ENCODE data around the gene BLMH. TPM values are rescaled to one million over a fixed set of nuclear protein-coding genes. Genes with fewer than 3 reads are reported as not detected.

BLMH gene
- total RNA-seq, 4 donors from 2014 or later, result 140 to 188 (median 176) TPM

DNA sequence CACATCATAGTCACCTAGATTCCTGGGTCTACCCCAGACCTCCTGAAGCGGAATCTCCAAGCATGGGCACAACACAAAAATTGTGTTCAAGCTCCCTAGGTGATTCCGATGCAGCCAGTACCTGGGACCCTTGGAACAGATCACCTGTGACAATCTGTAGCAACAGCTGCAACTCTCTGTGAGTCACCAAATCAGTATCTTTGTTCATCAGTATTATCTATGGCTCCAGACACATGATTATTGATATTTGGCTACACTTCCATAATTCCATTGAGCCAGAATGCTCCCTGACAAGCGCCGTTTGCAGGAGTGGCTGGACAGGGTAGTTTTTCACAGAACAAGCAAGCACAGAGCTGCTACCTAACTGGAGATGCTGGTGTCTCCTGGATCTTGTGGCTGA lies 72.4 kb downstream of the BLMH start:
- TF ChIP-seq POLR2A (IDR thresholded peaks at IDR 0.05) (no peak), POLR2AphosphoS5 (IDR thresholded peaks at IDR 0.05) (no peak), EP300 (IDR thresholded peaks at IDR 0.05) (no peak), CTCF (IDR thresholded peaks at IDR 0.05) (no peak)
- Histone ChIP-seq H3K27me3 (no peaks in the 10 kb centered on the region), H3K36me3 (no peaks in the 10 kb centered on the region), H3K27ac (no peak overlapping the region), H3K9me3 (no peaks in the 10 kb centered on the region), H3K4me3 (no peak overlapping the region), H3K4me1 (no peaks in the 10 kb centered on the region)
- 61% methylated on average over 2 of the region's 4 CpGs for WGBS
- DNase-seq (ENCODE audit: low spot score in 2 of 2), result no peak

- no peaks in the 10 kb centered on the region for H3K27me3 ChIP-seq
- 80% methylated on average over 8 of the region's 9 CpGs for WGBS
- no peaks in the 10 kb centered on the region for H3K9me3 ChIP-seq
- H3K27ac ChIP-seq, result no peak overlapping the region
- DNase-seq (ENCODE audit: low spot score in 2 of 2), result peak in 1 of 2 donors; percentile 4
- H3K4me3 ChIP-seq, result no peak overlapping the region
- H3K36me3 ChIP-seq, result no peaks in the 10 kb centered on the region
- TF ChIP-seq EP300 (IDR thresholded peaks at IDR 0.05) (no peak), POLR2AphosphoS5 (IDR thresholded peaks at IDR 0.05) (no peak), CTCF (IDR thresholded peaks at IDR 0.05) (no peak), POLR2A (IDR thresholded peaks at IDR 0.05) (no peak)
- no peaks in the 10 kb centered on the region for H3K4me1 ChIP-seq
Measured at GRCh38 chr17:30218799-30219198, 72.9 kb downstream of the BLMH start.

DNA sequence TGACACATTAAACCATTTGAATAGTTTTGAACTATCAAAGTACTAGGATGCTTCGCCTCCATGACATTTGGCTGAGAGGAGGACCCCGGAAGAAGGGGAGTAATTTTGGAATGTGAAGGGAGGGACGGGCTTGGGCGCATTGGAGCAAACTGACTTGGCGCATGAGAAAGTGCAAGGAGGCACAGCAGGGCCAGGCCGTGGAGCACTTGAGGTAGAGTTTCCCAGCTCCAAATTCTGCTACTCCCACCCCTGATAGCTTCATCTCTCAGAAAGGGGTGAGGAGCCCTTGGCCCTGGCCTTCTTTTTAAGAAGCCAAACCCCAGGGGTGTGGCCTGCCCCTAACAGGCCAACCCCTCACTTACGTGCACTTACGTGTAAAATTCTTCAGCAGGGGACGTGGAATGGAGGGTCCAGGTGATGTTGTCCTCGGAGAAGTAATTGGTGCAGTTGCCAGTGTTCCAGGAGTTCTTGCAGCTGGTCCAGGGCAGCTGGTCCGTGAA lies 73.9 kb downstream of the BLMH start:
- WGBS, result 97% methylated on average over 11 of the region's 11 CpGs
- H3K27me3 ChIP-seq, result no peaks in the 10 kb centered on the region
- H3K27ac ChIP-seq, result no peak overlapping the region

GRCh38 chr17:30217054-30217453 lies 74.7 kb downstream of the BLMH start:
- H3K27ac ChIP-seq, result no peak overlapping the region
- TF ChIP-seq EP300 (IDR thresholded peaks at IDR 0.05) (no peak), POLR2AphosphoS5 (IDR thresholded peaks at IDR 0.05) (no peak), POLR2A (IDR thresholded peaks at IDR 0.05) (no peak), CTCF (IDR thresholded peaks at IDR 0.05) (no peak)
- H3K36me3 ChIP-seq, result no peaks in the 10 kb centered on the region
- H3K27me3 ChIP-seq, result no peaks in the 10 kb centered on the region
- H3K4me3 ChIP-seq, result no peak overlapping the region
- no peaks in the 10 kb centered on the region for H3K9me3 ChIP-seq
- no peaks in the 10 kb centered on the region for H3K4me1 ChIP-seq
- peak in 1 of 2 donors; percentile 38 for DNase-seq (ENCODE audit: low spot score in 2 of 2)
- 90% methylated on average over 6 of the region's 6 CpGs for WGBS

More for the DNA sequence above, 73.9 kb downstream of the BLMH start:
- DNase-seq (ENCODE audit: low spot score in 2 of 2), result peak in 1 of 2 donors; percentile 74
- Histone ChIP-seq H3K4me1 (no peaks in the 10 kb centered on the region), H3K36me3 (no peaks in the 10 kb centered on the region), H3K9me3 (no peaks in the 10 kb centered on the region), H3K4me3 (no peak overlapping the region)
- TF ChIP-seq POLR2A (IDR thresholded peaks at IDR 0.05), result no peak
- TF ChIP-seq POLR2AphosphoS5 (IDR thresholded peaks at IDR 0.05), result no peak
- no peak for TF ChIP-seq CTCF (IDR thresholded peaks at IDR 0.05)
- no peak for TF ChIP-seq EP300 (IDR thresholded peaks at IDR 0.05)

GRCh38 chr17:30212750-30213149 lies 79.0 kb downstream of the BLMH start:
- 92% methylated on average over 11 of the region's 11 CpGs for WGBS
- Histone ChIP-seq H3K27ac (no peak overlapping the region), H3K4me3 (no peak overlapping the region), H3K27me3 (no peaks in the 10 kb centered on the region), H3K9me3 (no peaks in the 10 kb centered on the region), H3K4me1 (no peaks in the 10 kb centered on the region), H3K36me3 (no peaks in the 10 kb centered on the region)
- TF ChIP-seq CTCF (IDR thresholded peaks at IDR 0.05), result no peak
- TF ChIP-seq POLR2A (IDR thresholded peaks at IDR 0.05), result no peak
- DNase-seq (ENCODE audit: low spot score in 2 of 2), result peak in 1 of 2 donors; percentile 67

Data from suprapubic skin (tissue), 4 donors.